ENCODE results near the gene ZNF674.
A peak's percentile ranks its signal among the peaks of the same experiment; 100 is the strongest.

ZNF674 gene

DNA sequence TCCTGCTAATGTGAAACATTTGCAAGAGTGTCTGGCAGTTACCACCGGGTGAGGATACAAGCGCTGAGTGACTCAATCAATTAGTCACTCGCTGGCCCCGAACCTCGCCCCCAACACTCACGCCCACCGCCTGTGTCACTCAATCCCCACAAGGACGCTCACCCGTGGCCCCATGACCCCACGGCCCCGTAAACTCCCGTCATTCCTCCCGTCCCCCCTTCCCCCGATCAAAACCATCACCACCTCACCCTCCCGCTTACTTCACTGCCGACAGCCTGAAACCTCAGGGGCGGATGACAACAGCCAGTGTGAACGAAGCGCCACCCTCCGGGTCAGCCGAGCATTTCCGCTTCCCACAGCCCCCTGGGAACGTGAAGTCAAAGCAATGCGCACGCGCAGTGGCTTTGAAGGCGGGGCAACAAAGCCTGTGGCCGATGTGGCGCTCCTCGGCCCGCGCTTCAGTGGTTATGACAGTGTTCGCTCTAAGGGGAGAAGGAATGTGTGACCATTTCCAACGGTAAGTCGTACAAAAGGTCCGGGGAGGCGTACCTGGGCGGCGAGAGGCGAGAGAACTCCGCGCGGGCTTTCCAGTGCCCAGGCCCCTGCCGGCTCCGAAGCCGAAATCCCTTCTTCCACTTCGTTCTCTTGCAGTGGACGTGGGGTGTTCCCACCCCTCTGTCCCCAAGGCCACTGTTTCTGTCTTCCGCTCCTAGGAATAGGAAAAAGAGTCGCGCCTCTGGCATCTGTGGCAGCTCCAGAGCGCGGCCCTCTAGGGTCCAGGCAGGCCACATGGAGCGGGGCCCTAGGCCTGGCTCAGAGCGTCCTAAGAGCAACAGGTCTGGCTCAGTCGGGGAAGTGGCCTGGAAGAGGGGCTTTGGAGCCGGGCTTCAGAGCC, at the start of gene ZNF674:
ZNF674 (minus strand) TSS at position 311 of the 895 bp plus-strand sequence. CDS start 3,334 bp downstream, outside the sequence.
- peak; percentile 91 for DNase-seq (ENCODE audit: low spot score)

DNA sequence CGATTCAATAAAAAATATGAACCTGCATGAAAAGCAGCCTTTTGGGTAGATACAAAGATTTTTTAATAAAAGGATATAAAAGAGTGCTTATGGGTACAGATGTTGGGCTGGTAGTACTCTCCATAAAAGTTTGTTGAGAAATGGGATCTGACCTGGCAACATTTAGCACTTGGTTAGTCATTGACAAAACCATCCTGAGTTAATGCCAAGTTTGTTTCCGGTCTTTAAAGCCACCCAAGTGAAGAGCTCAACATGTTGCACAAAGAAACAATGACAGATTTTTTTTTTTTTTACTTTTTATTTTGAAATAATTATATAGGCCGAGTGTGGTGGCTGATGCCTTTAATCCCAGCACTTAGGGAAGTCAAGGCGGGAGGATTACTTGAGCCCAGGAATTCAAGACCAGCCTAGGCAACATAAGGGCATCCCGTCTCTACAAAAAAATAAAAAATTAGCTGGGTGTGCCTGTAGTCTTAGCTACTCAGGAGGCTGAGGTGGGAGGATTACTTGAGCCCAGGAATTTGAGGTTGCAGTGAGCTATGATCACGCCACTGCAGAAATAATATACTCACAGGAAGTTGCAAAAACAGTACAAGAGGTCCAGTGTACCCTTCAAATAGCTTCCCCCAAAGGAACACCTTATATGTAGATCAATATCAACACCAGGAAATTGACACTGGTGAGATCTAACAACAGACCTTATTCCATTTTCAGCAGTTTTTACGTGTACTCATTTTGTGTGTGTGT, 44.9 kb upstream of the ZNF674 start:
- peak; percentile 30 for DNase-seq (ENCODE audit: low spot score)

DNA sequence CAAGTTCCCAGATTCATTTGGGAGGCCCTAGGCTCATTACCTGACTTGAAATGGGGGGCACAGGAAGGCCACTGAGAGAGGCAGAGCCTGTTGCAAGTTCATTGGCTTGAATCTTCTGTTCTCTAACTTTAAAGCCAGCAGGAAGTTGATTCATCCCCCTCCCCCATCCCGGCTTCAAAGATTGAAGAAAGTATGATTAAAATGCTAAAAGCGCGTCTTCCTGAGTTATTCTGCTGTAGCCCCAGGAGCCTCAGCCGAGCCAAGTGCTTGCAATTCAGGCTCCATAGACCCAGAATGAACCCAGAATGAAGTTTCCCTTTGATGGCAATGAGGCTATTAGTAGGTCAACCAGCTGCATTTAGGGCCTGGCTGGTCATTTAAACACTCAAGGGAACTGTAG, 43.0 kb upstream of the ZNF674 start:
- peak; percentile 46 for DNase-seq (ENCODE audit: low spot score)

DNA sequence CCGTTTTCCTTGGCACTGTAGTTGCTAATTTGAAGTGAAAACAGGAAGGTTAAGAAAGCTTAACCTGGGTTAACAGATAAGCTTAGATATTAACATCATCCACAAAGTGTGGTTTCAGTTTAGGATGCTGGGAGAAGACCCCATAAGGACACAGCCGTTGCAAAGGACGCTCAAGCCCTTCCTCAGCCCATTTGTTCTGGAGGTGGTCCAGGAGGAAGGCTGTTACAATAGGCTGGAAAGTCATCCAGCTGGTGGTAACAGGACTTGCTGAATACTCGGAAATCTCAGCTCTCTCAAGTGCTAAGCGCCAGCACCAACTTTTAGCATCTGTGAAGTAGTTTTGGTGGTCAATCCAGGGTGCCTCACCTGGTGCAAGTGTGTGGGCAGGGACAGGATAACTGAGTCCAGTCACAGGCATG, 42.5 kb upstream of the ZNF674 start:
- DNase-seq (ENCODE audit: low spot score), result no peak

DNA sequence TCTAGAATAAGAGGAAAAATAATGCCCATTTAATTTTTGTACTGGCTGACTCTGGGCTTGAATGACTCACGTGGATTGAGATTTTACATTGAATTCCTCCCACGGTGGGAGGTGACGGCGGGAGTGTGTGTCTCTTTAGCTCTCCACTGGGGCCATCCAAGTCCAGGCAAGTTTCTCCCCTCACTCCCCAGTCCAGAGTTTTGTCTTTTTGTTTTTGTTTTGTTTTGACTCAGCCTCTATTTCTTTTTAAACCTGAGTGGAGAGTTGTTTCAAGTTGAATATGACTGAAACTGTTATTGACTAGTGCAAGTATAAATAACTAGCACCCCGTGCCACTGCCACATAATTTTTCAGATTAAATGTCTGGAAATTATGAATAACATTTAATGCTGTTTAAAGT, 41.9 kb upstream of the ZNF674 start:
- DNase-seq (ENCODE audit: low spot score), result peak; percentile 45

DNA sequence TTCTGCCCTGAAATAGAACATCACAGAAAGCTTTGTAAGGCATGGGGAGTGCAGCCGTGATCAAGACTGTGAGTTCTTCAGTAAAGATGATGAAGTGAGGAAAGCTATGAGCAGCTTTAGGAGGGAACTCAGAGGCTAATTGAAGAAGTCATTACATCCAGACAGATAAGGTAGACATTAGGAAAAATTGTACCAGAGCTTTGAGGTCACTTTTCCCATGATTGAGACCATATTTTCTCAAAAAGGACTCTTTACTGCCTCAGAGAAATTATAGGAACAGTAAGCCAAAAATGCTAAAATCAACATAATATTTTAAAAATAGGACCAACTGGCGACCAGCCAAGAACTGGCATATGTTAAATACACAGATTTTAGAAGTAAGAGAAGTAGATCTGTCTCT, 39.5 kb upstream of the ZNF674 start:
- no peak for DNase-seq (ENCODE audit: low spot score)

DNA sequence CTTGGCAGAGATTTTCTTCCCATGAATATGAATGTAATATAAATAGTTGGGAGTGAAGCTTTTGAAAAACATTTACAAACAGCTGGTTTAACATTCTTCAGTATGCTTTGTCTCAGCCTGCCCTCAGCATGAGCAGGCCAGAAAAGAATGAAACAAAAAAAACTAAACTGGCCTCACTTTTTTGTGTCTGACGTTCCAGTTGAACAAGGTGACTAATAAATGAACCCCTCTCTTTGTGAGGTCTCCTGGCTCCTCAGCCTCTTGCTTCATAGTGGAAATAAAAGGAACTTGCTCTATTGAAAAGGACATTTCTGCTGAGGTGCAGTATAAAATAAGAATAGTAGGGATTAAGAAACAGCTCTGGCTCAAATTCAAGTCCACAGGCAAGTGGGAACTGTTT, 37.7 kb upstream of the ZNF674 start:
- DNase-seq (ENCODE audit: low spot score), result peak; percentile 55

DNA sequence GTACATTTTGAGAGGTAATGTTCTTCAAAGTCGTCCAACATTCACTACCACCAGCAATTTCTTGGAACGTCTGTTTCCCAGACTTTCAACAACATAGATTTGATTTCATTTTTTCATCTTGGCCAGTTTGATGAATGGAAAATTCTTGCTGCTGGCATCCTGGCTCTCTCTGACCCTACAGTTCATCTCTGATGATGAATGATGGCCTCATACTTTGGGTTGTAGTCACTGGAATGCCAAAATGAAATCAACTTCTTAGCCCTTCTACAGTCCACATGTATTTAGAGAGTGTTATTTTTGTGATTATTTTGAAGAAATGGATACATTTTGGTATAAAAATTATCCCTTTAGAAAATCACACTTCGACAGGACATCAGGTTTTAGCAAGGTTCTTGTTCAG, 37.1 kb upstream of the ZNF674 start:
- DNase-seq (ENCODE audit: low spot score), result peak; percentile 39

DNA sequence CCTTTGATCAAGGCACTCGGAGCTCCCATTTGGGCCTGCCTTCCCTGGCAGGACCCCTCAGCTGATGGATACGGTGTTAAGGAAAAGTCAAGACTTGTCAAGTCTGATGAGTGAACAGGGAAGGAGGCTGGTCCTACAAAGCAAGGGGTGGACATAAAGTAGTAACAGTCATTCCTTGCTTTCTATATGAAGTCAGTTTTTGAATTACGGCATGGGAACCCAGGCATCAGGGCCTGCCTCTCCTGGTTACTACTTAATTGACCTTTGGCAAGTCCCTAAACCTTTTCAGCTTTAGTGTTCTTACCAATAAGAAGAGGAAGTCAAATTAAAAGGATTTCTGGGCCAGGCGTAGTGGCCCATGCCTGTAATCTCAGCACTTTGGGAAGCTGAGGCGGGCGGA, 35.4 kb upstream of the ZNF674 start:
- DNase-seq (ENCODE audit: low spot score), result no peak

DNA sequence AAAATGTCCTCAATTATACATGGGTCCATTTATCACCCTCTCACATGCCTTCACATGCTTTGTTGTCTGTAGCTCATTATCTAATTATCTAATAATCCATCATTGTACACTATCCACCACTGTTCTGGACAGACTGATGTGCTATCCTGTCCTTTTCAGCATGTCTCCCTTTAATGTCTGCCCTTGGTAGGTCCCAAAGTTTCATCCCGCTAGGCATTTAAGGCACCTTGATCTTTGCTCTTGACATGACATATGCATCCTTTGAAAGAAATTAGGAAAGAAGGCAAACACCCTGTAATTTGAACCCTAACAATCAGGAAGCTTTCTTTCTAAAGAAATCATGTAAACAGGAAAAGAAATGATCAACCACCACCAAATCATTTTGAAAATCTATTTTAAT, 34.0 kb upstream of the ZNF674 start:
- DNase-seq (ENCODE audit: low spot score), result no peak

DNA sequence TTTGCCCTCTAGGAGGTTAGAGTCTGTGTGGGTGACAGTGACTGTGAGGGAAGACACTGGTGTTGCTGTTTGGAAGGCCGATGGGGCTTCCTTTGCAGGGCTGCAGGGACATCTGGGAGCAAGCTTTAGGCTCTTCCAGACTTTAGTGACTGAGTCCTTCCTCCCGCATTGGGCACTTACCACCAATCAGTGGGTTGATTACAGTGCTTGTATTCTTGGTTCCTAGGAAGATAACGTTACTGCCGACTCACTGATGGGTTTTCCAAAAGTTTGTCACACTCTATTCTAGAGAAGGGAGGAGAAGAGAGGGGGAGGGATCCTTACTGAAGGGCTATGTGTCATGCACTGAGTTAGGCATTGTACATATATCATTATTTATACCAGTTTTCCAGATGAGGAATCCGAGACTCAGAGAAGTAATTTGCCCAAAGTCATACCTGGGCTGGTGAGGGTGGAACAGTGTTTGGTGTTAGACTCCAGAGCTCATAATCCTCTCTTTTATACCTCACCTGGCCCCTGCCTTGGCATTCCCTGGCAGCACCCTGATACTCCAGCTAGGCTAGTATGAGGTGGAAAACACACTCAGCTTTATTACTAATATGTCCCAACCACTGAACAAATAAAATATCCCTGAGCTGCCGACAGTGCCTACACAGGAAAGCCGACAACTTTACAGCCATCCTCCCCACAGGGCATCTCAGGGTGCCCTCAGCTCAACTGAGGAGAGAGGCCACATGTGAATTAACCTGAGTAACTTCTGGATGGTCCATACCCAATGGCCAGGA, 32.2 kb upstream of the ZNF674 start:
- peak; percentile 13 for DNase-seq (ENCODE audit: low spot score)

DNA sequence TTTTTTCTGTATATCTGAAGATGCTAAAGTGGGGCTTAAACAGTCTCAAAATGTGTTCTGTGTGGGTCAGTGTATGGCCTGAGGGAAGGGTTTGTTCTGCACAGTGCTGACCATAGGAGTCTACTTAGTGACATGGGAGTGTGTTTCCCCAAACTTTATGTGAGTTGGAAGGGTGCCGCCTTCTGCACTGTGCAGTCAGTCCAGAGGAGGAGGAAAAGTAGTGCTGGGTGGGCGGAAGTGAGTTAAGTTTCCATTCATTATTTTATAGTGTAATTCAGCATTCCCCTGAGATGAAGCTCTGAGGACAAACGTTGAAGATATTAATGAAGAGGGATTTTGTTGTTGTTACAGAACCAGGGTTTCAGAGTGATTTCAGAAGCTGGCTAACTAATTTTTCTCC, 31.2 kb upstream of the ZNF674 start:
- peak; percentile 17 for DNase-seq (ENCODE audit: low spot score)

DNA sequence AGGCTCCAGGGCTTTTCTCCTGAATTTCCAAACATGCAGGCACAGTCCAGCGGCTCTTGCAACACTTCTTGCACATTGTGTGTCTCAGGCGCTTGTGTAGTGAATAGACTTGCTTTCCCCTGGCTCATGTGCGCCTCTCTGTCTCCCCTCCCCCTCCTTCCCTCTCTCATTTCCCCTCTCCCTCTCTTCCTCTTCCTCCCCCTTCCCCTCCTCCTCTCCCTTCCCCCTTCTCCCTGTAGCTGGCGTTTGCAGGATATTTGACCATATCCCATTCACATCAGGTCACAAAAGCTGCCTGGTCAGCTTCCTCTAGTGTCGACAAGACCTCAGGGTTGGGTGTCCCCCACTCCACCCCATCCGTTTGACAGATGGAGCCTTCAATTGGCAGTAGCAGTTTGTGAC, 30.8 kb upstream of the ZNF674 start:
- DNase-seq (ENCODE audit: low spot score), result peak; percentile 12

DNA sequence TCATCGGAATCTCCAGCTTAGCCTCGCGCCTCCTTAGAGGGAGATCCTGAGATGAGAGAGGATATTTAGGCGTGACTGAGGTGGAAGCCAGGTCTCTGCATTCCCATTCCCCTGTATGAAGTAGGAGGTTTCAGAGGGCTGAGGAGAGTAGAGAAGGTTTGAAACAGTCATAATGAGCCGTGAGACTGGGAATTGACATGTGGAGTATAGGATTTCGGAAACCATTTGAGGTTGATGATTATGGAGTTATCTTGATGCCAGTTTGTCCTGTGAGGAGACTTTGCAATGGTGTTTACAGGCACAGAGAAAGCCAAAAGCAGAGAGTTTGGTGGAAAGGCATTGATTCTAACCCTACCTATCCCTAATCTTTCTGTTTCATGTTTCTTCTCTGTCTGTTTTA, 30.4 kb upstream of the ZNF674 start:
- DNase-seq (ENCODE audit: low spot score), result no peak

DNA sequence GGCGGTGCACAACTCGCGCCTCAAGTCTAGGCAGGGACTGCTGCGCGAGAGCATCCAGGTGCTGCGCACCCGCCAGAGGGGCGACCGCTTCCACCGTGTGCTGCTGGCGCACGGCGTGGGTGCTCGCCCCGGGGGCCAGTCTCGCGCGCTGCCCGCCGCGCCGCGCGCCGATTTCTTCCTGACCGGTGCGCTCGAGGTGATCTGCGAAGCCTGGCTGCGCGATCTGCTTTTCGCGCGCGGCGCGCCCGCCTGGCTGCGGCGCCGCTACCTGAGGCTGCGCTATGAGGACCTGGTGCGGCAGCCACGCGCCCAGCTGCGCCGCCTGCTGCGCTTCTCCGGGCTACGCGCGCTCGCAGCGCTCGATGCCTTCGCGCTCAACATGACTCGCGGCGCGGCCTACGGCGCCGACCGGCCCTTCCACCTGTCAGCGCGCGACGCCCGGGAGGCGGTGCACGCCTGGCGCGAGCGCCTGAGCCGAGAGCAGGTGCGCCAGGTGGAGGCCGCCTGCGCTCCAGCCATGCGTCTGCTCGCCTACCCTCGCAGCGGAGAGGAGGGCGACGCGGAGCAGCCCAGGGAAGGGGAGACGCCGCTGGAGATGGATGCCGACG, 29.7 kb upstream of the ZNF674 start:
- no peak for DNase-seq (ENCODE audit: low spot score)

DNA sequence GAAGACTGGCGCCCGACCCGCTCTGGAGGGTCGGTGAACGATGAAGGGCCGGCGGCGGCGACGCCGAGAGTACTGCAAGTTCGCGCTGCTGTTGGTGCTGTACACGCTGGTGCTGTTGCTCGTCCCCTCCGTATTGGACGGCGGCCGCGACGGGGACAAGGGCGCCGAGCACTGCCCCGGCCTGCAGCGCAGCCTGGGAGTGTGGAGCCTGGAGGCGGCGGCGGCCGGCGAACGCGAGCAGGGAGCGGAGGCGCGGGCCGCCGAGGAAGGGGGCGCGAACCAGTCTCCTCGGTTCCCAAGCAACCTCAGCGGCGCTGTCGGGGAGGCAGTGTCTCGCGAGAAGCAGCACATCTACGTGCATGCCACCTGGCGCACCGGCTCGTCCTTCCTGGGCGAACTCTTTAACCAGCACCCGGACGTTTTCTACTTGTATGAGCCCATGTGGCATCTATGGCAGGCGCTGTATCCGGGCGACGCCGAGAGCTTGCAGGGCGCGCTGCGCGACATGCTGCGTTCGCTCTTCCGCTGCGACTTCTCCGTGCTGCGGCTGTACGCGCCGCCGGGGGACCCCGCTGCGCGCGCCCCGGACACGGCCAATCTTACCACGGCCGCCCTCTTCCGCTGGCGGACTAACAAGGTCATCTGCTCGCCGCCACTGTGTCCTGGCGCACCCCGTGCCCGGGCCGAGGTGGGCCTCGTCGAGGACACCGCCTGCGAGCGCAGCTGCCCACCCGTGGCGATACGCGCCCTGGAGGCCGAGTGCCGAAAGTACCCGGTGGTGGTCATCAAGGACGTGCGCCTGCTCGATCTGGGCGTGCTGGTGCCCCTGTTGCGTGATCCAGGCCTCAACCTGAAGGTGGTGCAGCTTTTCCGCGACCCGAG, 28.9 kb upstream of the ZNF674 start:
- peak; percentile 32 for DNase-seq (ENCODE audit: low spot score)

DNA sequence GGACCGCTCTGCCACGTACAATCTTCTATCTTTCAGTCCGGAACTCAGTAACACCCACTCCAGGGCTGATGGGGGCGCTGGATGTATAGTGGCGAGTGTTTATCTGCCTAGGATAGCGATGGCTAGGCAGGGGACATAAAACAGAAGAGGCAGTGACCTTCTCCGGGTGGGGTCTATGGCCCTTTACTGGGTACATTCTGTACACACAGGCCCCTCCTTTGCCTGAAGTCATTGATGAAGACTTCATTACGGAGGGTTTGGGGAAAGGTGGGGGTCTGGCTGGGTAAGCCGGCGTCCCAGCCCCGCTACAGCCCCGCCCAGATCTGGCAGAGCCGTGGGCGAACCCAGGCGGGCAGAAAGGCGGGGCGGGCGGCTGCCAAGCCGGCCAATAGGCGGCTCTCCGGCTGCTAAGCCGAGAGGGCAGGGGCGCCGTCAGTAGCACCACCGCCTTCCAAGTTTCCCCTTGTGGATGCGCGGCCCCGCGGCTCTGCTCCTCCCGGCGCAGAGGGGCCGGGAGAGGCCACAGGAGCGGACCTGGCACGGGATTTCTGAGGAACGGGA, 28.2 kb upstream of the ZNF674 start, which contains the start of gene CHST7:
CHST7 (plus strand) TSS at position 435 of the 561 bp plus-strand sequence. CDS start 167 bp downstream, outside the sequence.
- DNase-seq (ENCODE audit: low spot score), result peak; percentile 80

DNA sequence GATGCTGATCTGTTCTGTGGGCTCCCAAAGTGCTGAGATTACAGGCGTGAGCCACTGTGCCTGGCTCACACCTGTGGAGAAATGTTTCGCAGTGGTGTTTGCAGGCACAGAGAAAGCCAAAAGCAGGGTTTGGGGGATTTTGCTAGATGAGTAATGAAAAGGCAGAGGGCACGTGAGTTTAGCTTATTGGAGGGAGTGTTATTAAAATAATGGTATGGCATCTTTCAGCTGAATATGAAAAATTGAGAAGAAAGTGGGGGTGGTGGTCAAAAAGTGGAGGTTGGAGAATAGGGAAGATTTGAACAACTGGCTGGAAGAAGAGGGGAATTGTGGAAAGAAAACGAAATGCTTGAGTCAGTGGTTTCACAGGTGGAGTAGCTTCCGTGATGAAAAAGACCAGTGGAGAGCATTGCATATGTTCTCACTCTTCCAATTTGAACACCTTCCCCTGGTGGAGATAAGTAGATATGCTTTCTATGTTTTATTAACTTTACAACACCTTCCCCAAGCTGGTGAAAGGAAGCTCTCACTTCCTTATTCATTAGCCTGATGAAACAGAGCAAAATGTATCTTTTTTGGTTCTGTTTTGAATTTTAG, 27.2 kb upstream of the ZNF674 start:
- no peak for DNase-seq (ENCODE audit: low spot score)

DNA sequence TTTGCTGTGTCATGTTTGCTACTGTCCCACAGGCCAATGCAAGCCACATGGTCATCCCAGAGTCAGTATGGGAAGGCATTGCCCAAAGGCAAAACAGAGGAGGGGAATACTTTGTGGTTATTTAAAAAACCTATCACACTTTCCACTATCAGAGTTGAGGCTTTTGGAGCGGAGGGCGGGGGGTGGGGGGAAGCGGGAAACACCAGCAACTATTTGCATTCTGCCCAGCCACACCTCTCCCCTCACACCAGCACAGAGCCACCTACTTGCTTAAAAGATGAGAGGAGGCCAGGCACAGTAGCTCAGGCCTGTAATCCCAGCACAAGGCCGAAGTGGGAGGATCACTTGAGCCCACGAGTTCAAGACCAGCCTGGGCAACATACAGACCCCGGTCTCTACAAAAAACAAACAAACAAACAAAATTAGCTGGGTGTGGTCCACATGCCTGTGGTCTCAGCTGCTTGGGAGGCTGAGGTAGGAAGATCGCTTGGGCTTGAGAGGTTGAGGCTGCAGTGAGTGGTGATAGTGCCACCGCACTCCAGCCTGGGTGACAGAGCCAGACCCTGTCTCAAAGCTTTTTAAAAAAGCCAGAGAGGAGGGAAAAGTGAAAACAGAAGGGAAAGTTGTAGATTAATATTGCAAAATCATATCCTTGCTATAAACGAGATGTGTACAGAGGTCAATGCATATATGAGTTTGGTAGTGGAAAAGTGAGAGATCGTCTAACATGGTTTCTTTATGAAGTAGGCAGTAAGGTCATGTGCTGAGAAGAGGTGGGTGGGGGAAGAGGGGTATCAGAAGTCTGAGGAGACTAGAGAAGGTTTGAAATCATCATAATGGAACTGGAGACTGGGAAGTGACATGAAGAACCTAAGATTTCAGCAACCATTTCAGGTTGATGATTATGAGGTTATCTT, 26.5 kb upstream of the ZNF674 start:
- DNase-seq (ENCODE audit: low spot score), result no peak

Data from GM03348 (cell line).